A673 (cell line): Measurements from ENCODE around the gene GALNT18. TPM values are rescaled to one million over a fixed set of nuclear protein-coding genes. Genes with fewer than 3 reads are reported as not detected.

ENCODE experiments used
- BruUV-seq: library from RNA; stranded (reverse); fragments of 400-500 nt; replicated peaks from 2 replicates; lab custom pipeline; 2021; lab: Mats Ljungman, UMichigan
- CTCF ChIA-PET: fragments of 300-600 bp; sonication (Branson Sonifier 250); formaldehyde crosslinking; loops from one replicate; lab custom pipeline; 2022; ENCODE audit warnings: antibody characterized with exemption; lab: Charles Lee
- POLR2A ChIA-PET: fragments of 300-600 bp; sonication (Branson Sonifier 250); formaldehyde crosslinking; loops from one replicate; lab custom pipeline; 2022; ENCODE audit warnings: antibody characterized with exemption; ENCODE audit not compliant: low non-redundant PET; lab: Charles Lee
- DNase-seq: peaks from one replicate; pipeline ENCODE4 v3.0.0-alpha.2; 2015; ENCODE audit warnings: low spot score
- H3K27ac ChIP-seq: fragments of 200-600 bp; sonication (generic); 2 replicates; pipeline ENCODE4 v1.5.1; 2016; ENCODE audit warnings: mixed run types, low read depth, mild to moderate bottlenecking, mixed read lengths, antibody characterized with exemption, low read length; ENCODE audit not compliant: poor library complexity, severe bottlenecking
- H3K27me3 ChIP-seq: fragments of 200-600 bp; sonication (generic); replicated peaks from 2 replicates; pipeline ENCODE4 v1.6.1; 2017; ENCODE audit warnings: mixed run types, low read depth, mild to moderate bottlenecking, mixed read lengths, antibody characterized with exemption, low read length; ENCODE audit not compliant: insufficient read depth, poor library complexity
- H3K36me3 ChIP-seq: fragments of 200-600 bp; sonication (generic); 2 replicates; pipeline ENCODE4 v1.6.1; 2016; ENCODE audit warnings: mixed run types, mild to moderate bottlenecking, mixed read lengths, antibody characterized with exemption, low read length; ENCODE audit not compliant: insufficient read depth, poor library complexity, severe bottlenecking
- H3K4me1 ChIP-seq: fragments of 200-600 bp; sonication (generic); 2 replicates; pipeline ENCODE4 v1.6.1; 2017; ENCODE audit warnings: mixed run types, mild to moderate bottlenecking, mixed read lengths, antibody characterized with exemption, low read length; ENCODE audit not compliant: insufficient read depth, poor library complexity, severe bottlenecking
- H3K4me3 ChIP-seq: fragments of 200-600 bp; sonication (generic); 2 replicates; pipeline ENCODE4 v1.5.1; 2016; ENCODE audit warnings: low read depth, mixed run types, mild to moderate bottlenecking, mixed read lengths, low read length; ENCODE audit not compliant: poor library complexity, severe bottlenecking
- H3K9me3 ChIP-seq: fragments of 200-600 bp; sonication (generic); 2 replicates; pipeline ENCODE4 v1.6.1; 2016; ENCODE audit warnings: mixed run types, low read depth, mild to moderate bottlenecking, mixed read lengths, antibody characterized with exemption, low read length; ENCODE audit not compliant: poor library complexity, severe bottlenecking
- CTCF ChIP-seq: fragments of 300-800, 200-600 bp; sonication (generic); conservative IDR thresholded peaks from 2 replicates; pipeline ENCODE4 v1.5.1; 2017; ENCODE audit warnings: low read depth, mild to moderate bottlenecking, antibody characterized with exemption, low read length, moderate library complexity, mixed read lengths
- EZH2 ChIP-seq: fragments of 200-600 bp; sonication (generic); IDR thresholded peaks from 2 replicates; pipeline ENCODE4 v1.6.1; 2017; ENCODE audit warnings: borderline replicate concordance, low read depth, mild to moderate bottlenecking, mixed read lengths, antibody characterized with exemption, low read length; ENCODE audit not compliant: poor library complexity, severe bottlenecking
- intact Hi-C: fragments of 100-400 bp; cut with micrococcal nuclease; formaldehyde crosslinking; loops from one replicate; pipeline ENCODE4 v1.10.0; 2022; ENCODE audit not compliant: unreplicated experiment
- total RNA-seq: library from RNA; stranded (reverse); gene quantifications from 2 replicates; pipeline ENCODE4 v1.2.3, GENCODE V29; 2021

Gene GALNT18
- total RNA-seq, 1 experiment from 2014 or later, result 0.37 TPM

GRCh38 chr11:11302565-11302964 is 319.2 kb downstream of the GALNT18 start:
- no peaks in the 10 kb centered on the region for H3K9me3 ChIP-seq
- H3K36me3 ChIP-seq, result no peaks in the 10 kb centered on the region
- no peak overlapping the region for H3K27ac ChIP-seq
- CTCF ChIA-PET, result no interaction called here
- H3K27me3 ChIP-seq, result no peaks in the 10 kb centered on the region
- no peak overlapping the region for H3K4me3 ChIP-seq
- no peak for DNase-seq
- TF ChIP-seq EZH2, result no peak
- no peak for TF ChIP-seq CTCF
- BruUV-seq, result no TSS peak
- intact Hi-C loops, result no loop called here
- POLR2A ChIA-PET, result no interaction called here
- H3K4me1 ChIP-seq, result no peaks in the 10 kb centered on the region

GRCh38 chr11:11301212-11301611 is 320.6 kb downstream of the GALNT18 start:
- CTCF ChIA-PET, result no interaction called here
- BruUV-seq, result no TSS peak
- TF ChIP-seq EZH2 (no peak), CTCF (no peak)

GRCh38 chr11:11297578-11297977 is 324.2 kb downstream of the GALNT18 start:
- no TSS peak for BruUV-seq
- Histone ChIP-seq H3K9me3 (no peaks in the 10 kb centered on the region), H3K4me1 (no peaks in the 10 kb centered on the region), H3K4me3 (no peak overlapping the region), H3K36me3 (no peaks in the 10 kb centered on the region), H3K27me3 (no peaks in the 10 kb centered on the region), H3K27ac (no peak overlapping the region)
- ChIA-PET CTCF (no interaction called here), POLR2A (no interaction called here)
- no peak for DNase-seq
- intact Hi-C loops, result no loop called here
- TF ChIP-seq CTCF, result no peak
- no peak for TF ChIP-seq EZH2

More at GRCh38 chr11:11301212-11301611, 320.6 kb downstream of the GALNT18 start:
- Histone ChIP-seq H3K4me1 (no peaks in the 10 kb centered on the region), H3K36me3 (no peaks in the 10 kb centered on the region), H3K27me3 (no peaks in the 10 kb centered on the region), H3K4me3 (no peak overlapping the region), H3K27ac (no peak overlapping the region), H3K9me3 (no peaks in the 10 kb centered on the region)
- POLR2A ChIA-PET, result no interaction called here
- DNase-seq, result no peak
- intact Hi-C loops, result no loop called here
